Mucosa of descending colon (tissue), 3 donors: Measurements from ENCODE around the gene HIRA. TPM values are rescaled to one million over a fixed set of nuclear protein-coding genes. Genes with fewer than 3 reads are reported as not detected.

Experiments
- ATAC-seq: fragments of 200-7000 bp; cut with Tn5 transposase; one replicate; pipeline ENCODE4 v1.9.1; 2020; ENCODE audit warnings: mild to moderate bottlenecking, moderate library complexity
- DNase-seq, 3 donors: peaks; one replicate each; pipeline ENCODE4 v3.0.0-alpha.2; 2020
- H3K36me3 ChIP-seq: fragments of 200-600 bp; one replicate; pipeline ENCODE4 v1.8.0; 2021; ENCODE audit warnings: low read depth, mild to moderate bottlenecking
- H3K4me1 ChIP-seq: fragments of 200-600 bp; one replicate; pipeline ENCODE4 v1.8.0; 2021; ENCODE audit warnings: low read depth, mild to moderate bottlenecking
- H3K4me3 ChIP-seq: fragments of 200-600 bp; one replicate; pipeline ENCODE4 v1.8.0; 2021; ENCODE audit warnings: mild to moderate bottlenecking
- H3K9me3 ChIP-seq: fragments of 200-600 bp; one replicate; pipeline ENCODE4 v1.8.0; 2021; ENCODE audit warnings: mild to moderate bottlenecking
- intact Hi-C, 2 donors: fragments of 100-400 bp; cut with DNase I in 1 of 2; cut with micrococcal nuclease in 1 of 2; formaldehyde crosslinking; loops; one replicate each; pipeline versions ENCODE4 v1.11.0 to v1.11.1; 2022; cut with DNase I, micrococcal nuclease
- total RNA-seq, 3 donors: library from RNA; stranded (reverse); fragmentation: NEBNext Ultra II Directional in 2 of 3; extraction: Animal tissue kit (Norgen Biotek cat#: 25700) in 2 of 3; gene quantifications; one replicate each; pipeline versions ENCODE4 v1.2.1 to v1.2.4, GENCODE V29; 2021 to 2023
- TF ChIP-seq, protein P1 (sequence below): fragments of 200-600 bp; IDR thresholded peaks from one replicate; pipeline ENCODE4 v1.8.0; 2022; ENCODE audit warnings: antibody characterized with exemption, mild to moderate bottlenecking
- donor health status: DM: no; HTN: no; CAD: no; lungs with moderate emphysema.
- donor health status: DM: no; HTN: no; CAD: no.
- donor health status: DM: no; HTN: yes; CAD: no.

Gene HIRA
- total RNA-seq, 3 donors from 2014 or later: 24.0 to 35.0 (median 27.4) TPM

GRCh38 chr22:19450363-19451175 lies 19.0 kb upstream of the HIRA start:
- TF ChIP-seq, protein P1, sequence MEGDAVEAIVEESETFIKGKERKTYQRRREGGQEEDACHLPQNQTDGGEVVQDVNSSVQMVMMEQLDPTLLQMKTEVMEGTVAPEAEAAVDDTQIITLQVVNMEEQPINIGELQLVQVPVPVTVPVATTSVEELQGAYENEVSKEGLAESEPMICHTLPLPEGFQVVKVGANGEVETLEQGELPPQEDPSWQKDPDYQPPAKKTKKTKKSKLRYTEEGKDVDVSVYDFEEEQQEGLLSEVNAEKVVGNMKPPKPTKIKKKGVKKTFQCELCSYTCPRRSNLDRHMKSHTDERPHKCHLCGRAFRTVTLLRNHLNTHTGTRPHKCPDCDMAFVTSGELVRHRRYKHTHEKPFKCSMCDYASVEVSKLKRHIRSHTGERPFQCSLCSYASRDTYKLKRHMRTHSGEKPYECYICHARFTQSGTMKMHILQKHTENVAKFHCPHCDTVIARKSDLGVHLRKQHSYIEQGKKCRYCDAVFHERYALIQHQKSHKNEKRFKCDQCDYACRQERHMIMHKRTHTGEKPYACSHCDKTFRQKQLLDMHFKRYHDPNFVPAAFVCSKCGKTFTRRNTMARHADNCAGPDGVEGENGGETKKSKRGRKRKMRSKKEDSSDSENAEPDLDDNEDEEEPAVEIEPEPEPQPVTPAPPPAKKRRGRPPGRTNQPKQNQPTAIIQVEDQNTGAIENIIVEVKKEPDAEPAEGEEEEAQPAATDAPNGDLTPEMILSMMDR: no peak
- ATAC-seq: no peak
- DNase-seq: no peak
- peaks cover 19% of the 10 kb centered on the region for H3K4me1 ChIP-seq
- peaks cover 5% of the 10 kb centered on the region for H3K36me3 ChIP-seq
- no peak overlapping the region for H3K4me3 ChIP-seq
- intact Hi-C loops: no loop called here
- H3K9me3 ChIP-seq: no peaks in the 10 kb centered on the region

DNA sequence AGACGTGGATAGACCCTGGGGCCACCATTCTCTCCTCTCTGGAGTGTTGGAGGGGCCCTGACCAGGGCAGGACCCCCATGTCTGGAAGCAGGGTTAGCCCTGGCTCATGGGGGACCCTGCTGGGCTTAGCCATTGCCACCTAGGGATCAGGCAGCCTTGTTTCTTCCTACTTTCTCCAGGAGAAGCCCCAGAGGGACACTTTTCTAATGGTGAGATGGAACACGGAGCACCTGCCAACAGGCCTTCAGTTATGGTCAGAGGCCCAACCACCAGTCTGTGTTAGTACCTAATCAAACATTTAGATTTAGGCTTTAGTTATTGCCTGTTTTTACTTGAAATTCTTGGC lies 17.9 kb upstream of the HIRA start:
- Histone ChIP-seq H3K9me3 (no peaks in the 10 kb centered on the region), H3K4me1 (peaks cover 19% of the 10 kb centered on the region), H3K4me3 (no peak overlapping the region), H3K36me3 (no peaks in the 10 kb centered on the region)
- TF ChIP-seq, protein P1: no peak
- intact Hi-C loops: no loop called here
- no peak for DNase-seq
- ATAC-seq: no peak

DNA sequence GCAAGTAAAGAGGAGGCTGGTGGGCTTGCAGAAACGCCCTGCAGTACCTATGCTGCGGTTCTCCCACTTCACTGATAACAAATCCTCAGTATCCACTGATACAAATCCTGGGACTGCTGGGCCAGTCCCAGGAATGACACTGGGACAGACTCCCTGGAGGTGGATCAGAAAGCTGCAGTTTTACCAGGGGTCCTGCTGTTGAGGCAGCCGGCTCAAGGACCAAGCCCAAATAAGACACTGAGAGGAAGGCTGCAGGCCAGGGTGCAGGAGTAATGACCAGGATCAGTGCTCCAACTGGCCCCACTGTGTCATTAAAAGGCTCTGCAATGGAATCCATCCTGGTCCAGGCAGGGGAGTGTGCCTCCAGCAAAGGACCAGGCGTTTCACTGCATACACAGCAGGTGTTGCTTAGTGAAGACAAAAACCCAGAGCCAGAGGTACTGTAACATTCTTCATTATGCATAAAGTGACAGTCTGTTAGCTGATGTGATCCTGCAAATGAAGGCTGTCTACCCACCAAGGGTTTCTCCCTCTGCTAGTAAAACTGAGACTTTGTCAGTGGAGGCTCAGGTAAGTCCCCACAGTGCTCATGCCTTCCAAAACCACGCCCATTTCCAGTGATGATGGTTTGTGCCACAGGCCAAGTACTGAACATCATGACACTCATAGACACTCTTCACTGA lies 17.3 kb upstream of the HIRA start:
- peaks cover 19% of the 10 kb centered on the region for H3K4me1 ChIP-seq
- TF ChIP-seq, protein P1: no peak
- ATAC-seq: no peak
- intact Hi-C loops: no loop called here
- no peak overlapping the region for H3K4me3 ChIP-seq
- H3K9me3 ChIP-seq: no peaks in the 10 kb centered on the region
- DNase-seq: no peak
- H3K36me3 ChIP-seq: no peaks in the 10 kb centered on the region

GRCh38 chr22:19448076-19448607 lies 16.6 kb upstream of the HIRA start:
- ATAC-seq: peak; percentile 60
- intact Hi-C loops: no loop called here
- TF ChIP-seq, protein P1: no peak
- Histone ChIP-seq H3K4me3 (peak overlapping the region; percentile 93), H3K9me3 (no peaks in the 10 kb centered on the region), H3K4me1 (peaks cover 19% of the 10 kb centered on the region), H3K36me3 (no peaks in the 10 kb centered on the region)
- peak in 2 of 3 donors; percentile 53 to 57 for DNase-seq

DNA sequence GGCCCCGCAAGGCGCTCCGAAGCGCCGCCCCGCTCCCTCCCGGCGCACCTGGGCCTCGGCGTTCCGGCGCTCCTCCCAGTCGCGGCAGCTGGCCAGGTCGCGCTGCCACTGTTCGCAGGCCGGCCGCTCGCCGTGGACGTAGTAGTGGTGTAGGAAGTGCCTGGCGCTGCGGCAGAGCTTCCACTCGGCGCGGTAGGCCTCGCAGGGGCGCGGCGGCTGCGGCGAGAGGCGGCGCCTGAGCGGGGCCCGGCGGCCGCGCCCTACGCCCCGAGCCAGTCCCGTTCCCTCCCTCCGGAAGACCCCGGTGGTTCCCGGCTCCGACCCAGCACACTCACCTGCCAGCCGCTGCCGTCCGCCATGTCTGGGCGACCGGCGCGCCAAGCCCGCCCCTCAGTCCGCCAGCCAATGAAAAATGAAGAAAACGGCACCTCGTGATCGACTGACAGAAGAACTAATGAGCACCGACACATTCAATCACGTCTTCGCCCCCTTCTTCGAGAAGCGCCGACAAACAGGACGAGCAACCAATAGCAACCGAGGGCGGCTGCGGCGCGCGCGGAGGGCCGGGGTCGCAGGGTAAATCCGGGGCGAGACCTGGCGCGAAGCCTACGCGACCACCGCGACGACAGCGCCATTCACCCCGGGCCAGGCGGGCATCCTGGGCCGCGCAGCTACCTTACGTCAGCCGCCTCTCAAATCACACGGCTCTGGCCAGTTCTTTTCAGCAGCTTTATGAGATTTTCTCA lies 16.0 kb upstream of the HIRA start, which contains the start of gene C22orf39:
Gene C22orf39, minus strand, starts transcription at position 382 of the 746 bp plus-strand sequence. Its CDS starts 23 bp downstream, at position 359.
- Histone ChIP-seq H3K9me3 (no peaks in the 10 kb centered on the region), H3K4me1 (peaks cover 19% of the 10 kb centered on the region), H3K4me3 (peak within 1 kb of the TSS; percentile 93), H3K36me3 (no peaks in the 10 kb centered on the region)
- ATAC-seq (peak; percentile 94), DNase-seq (peak; percentile 91 to 92 (median 91))
- TF ChIP-seq, protein P1: no peak
- intact Hi-C loops: no loop called here
